CD4-positive, alpha-beta T cell treated with Interleukin-15 for 4 hours (primary cell): ENCODE measurements around the gene APRT.

Experiments
- DNase-seq: peaks from one replicate; pipeline ENCODE4 v3.0.0-alpha.2; 2020; ENCODE audit warnings: low spot score

The APRT gene

DNA sequence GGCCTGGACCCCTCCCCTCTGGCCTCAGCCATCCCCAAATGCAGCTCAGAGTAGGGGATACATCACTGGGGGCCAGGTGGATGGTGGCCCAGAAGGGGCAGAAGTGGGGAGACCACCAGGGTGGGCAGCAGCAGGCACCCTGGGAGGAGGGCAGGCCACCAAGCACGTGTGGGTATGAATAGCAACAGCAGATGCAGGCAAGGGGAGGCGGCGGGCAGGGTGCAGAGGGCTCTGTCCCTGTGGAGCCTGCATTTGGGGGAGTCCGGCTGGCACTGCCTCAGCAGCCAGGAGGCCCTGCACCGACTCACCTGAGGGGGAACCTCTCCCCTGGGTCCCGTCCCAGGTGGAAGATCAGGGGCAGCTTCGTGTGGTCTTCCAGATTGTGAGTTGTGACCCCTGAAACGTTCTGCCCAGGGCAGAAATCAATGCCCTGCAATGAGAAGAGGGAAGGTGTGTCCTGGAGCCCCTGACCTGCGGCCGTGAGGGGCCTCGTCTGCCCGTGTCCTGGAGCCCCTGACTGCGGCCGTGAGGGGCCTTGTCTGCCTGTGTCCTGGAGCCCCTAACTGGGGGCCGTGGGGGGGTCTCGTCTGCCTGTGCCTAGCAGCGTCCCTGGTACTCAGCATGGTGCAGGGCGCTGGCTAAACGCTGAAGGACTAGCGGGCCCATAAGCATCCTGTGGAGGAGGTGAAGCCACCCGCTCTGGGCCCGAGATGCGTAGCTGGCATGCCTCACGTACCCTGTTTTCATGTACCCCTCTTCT, 10.7 kb upstream of the APRT start:
- DNase-seq = no peak

DNA sequence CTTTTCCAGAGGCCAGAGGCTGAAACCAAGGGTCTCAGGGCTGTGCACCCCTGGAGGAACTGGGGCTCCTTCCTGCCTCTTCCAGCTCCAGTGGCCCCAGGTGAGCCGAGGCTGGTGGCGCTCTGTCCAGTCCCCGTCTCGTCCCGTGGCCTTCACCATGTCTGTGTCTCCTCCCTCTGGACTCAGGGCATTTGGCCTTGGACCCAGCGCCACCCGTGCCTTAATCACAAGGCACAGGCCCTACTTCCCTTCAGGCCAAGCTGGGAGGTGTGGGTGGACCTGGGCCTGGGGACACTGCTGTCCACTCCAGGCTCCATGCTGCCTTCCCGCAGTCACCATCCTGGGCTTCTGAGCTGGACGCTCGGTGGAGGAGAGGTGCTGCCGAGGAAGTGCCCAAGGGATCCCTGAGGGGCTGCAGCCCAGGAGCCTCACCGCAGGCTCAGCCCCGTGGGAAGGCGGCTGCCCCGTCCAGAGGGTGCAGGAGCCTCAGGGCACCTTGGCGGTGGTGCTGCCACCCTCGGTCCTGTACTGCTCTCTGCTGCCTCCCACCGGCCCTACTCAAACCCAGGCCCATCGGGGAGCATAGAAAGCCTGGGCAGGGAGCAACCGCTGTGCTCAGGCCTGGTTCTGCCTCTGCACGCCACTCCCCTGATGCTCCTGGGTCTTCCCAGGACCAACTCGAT, 9.6 kb upstream of the APRT start:
- DNase-seq = no peak

DNA sequence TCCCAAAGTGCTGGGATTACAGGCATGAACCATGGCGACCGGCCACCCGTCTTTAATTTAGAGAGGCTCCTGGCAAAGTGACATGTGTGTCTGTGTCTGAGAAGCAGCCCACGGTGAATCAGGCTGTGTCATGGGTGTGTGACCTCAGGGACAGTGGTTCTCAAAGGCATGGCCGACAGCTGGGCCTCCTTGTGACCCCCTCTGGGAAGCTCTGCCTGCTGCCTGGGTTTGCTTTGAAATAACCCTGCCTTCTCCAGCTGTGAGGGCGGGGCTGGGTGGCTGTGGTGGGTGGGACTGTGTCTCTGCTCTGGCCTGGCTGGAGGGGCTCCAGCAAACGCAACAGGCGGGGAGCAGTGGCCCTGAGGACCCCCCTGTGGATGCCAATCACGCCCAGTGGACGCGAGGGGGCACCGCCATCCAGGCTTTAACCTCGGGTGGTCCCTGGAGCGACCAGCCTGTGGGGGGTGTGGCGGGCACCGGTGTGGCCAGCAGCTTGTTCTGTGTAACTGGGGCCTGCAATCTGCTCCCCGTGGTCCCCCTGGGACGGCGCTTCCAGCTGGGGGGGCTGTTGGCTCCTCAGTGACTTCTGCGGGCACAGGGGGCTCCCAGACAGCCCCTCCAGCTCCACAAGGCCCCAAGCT, 8.8 kb upstream of the APRT start:
- DNase-seq = no peak

DNA sequence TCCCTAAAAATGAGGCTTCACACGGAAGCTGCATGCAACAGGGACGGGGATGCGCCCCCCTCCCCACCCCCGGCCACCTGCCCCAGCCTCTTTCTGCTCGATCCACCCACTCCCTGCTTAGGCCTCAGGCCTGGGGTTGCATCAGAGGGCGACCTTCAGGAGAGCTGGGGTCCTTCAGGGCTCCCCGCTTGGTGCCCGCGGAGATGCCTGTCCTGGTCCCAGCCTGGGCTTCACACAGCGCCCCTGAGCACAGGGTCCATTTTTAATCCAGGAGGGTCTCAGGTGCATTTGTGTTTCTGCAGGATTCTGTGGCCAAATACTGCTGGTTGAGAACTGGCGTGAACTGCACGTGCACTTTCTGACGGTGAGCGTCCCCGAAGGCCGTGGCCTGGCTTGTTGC, 7.4 kb upstream of the APRT start:
- DNase-seq = no peak

DNA sequence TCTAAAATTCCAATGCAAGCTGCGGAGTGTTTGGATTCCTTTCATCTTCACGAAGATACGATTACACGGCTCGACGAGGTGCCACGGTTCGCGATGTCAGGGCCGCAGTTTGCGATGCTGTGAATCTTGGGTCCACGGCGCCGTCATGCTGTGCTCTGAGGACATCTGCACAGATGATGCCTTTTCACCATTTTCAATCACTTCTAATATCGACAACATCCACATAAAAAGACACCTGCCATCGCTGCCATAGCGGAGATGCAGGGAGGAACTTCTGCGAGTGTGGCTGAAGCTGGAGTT, 6.8 kb upstream of the APRT start:
- no peak for DNase-seq

DNA sequence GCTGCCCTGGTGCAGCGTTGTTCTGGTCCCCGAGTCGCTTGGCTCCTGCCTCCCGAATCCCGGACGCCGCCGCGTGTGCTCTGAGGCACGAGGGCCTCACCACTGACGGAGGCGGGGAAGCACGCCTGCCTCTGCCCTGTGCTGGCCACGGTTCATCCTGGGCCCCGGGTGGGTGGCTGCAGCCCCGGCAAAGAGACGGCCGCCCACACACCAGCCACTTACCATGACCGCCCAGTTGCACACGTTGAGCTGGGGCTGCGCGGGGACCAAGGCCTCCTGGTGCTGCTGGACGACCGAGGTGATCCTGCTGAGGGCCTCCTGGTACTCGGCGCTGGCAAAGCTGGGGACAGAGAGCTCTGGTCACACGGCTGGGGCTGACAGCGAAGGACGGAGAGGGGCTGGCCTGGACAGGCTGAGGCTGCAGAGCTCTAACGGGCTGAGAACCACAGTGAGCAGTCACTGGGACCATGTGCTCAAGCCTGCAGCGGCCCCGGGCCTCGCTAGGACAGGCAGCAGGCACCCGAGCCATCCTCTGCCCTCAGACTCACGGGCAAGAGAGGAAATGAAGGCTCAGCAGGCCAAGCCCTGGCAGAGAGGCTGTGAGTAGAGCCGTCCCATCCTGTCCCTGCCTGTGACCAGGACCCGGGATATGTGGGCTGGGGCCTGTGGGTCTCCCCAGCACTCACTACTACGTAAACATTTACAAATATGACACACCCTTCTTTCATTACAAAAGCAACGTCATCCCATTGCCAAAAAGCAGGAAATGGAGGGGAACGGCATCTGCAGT, 6.3 kb upstream of the APRT start:
- DNase-seq = no peak

DNA sequence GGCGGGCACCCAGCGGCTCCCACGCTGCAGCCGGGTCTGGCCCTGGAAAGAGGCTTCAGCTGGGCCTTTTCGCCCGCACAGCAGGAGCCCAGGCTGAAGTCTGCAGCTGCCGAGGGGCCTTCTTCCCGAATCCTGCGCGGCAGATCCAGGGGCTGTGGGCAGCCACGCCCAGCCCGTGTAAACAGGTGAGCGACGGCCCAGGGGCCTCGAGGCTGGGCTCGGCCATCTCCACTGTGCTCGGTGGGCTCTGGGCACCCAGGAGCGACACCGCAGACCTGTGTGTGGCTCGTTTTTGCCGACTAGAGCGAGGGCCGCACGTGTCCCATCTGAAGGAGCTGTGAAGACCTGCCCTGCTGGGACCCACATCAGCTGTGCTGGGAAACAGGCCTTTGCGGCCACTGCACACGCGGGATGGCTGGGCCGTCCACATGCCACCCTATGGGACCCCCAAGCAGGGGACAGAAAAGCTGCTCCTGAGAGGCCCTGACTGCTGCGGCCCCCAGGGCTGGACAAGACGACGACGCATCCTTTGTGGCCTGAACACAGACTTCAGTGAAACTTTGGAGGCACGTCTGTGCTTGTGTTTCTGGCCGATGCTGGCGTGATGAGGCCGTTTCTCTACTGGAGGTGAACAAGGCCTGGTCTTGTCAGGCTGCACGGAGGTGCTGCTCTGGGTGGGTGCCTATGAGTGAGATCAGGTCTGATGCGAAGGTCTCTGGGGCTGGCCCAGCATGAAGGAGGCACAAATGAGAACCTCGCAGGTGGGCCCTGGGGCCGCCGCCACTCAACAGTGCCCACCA, 5.2 kb upstream of the APRT start:
- no peak for DNase-seq

DNA sequence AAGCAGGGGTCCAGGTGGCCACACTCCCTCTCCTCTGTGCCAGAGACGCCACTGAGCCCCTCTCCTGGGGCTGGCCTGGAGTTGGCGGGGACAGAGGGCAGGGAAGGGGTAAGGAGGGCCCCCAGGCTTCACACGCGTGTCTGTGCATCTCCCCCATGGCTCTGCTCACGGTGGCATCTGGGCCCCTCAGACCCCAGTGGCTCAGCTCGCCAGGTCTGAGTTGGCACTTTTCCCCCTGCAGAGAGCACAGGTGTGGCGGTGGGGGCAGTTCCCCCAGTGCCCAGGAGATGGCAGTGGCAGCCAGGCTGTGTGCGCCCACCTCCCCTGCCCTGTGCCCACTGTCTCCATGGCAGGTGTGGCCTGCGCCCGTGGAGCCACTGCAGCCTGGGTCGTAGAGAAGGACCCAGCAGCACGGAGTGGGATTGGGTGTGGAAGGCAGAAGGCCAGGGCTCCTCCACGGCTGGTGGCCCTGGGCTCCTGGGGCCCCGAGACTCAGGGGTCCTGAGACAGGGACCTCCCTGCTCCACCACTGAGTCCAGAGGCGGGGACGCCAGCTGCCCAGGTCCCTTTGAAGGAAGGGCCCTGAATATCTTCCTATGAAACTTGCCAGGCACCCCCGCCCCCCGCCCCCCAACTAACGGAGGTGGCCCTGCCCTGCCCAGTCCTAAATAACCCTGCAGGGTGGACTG, 4.3 kb upstream of the APRT start:
- peak; percentile 49 for DNase-seq

DNA sequence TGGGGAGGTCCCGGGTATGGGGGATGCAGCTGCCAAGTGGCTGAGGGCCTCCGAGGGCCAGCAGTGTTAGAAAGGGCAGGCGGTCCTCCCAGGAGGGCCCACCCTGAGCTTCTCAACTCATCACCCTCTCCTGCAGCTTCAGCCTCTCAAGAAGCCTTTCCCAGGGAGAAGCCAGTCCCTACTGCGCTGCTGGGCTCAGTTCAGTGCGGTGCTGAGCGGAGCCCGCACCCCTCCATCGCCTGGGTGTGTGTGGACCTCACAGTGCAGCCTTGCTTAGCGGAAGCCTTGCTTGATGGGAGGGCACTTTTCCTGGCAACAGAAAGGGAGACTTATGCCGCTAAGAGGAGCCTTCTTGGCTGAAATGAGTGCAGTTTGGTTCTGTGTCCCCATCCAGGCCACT, 3.5 kb upstream of the APRT start:
- DNase-seq = no peak

DNA sequence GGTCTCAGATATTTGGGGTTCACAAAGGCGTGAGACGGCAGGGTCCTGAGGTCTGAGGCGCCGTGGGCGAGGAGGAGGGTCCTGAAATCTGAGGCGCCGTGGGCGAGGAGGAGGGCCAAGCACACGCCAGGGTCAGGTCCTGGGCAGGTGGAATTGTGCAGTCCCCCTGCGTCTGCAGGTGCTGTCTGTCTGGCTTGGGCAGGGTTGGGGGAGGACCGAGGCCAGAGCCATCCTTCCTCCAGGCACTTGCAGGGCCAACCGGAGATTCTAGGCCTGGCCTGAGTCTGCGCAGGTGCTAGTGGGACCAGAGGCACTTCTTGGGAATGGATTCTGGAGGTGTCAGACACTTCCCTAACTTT, 2.4 kb upstream of the APRT start:
- no peak for DNase-seq

DNA sequence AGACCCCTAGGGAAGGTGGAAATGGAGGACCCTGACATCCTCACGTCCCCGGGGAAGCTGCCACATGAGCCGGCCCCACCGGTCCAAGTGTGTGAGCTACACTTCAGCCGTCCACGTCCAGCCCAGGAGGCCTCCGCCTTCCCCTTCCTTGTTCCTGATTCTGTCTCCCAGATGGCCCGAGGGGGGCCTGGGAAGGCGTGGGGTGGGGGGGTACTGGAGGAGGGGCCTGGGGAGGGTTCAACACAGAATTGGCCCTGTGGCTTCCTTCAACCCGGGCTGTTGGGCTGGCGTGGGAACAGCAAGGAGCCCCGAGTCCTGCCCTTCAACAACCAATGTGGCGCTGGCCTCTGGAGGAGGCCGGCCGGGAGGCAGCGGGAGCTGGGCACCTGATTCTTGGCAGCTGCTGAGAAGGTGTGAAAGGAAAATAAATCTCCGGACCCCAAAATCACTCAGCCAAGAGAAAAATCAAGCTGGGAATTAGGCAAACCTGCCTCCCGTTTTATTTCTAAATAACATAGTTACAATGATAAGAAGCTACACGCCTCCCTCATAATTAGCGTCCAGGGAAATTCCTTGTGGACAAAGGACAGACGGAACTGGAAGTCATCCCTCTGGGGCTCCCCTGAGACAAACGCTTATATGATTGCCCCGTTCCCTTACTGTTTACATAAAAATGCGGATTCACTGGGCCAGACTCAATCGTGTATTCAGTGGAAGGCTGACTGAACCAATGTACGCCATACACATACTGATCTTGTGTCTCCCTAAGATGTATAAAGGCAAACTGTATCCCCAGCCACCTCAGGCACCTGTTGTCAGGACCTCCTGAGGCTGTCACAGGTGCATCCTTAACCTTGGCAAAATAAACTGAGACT, 1.8 kb upstream of the APRT start:
- DNase-seq = no peak

DNA sequence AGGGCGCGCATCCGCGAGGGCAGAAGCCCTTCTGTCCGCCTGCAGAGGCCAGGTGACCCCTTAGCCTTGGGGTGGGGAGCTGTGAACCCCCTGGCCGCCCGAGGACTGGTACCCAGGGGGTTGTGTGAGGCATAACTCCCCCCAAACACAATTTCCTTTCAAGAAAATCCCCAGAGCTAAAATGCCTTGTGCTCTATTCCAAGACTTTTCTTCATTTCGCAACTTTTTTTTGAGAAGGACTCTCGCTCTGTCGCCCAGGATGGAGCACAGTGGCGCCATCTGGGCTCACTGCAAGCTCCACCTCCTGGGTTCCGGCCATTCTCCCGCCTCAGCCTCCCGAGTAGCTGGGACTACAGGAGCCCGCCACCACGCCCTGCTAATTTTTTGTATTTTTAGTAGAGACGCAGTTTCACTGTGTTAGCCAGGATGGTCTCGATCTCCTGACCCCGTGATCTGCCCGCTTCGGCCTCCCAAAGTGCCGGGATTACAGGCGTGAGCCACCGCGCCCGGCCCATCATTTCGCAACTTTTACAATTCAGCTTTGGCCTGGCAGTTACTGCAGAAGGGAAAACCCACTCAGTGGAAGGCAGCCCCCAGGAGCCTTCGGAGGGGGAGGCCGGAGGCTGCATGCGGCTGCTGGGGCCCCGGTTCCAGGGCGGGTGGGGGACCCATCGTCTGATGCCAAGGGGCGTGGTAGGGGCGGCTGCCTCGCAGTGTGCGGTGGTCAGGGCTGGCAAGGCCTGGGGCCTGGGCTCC, 963 bp upstream of the APRT start:
- DNase-seq = peak; percentile 17

DNA sequence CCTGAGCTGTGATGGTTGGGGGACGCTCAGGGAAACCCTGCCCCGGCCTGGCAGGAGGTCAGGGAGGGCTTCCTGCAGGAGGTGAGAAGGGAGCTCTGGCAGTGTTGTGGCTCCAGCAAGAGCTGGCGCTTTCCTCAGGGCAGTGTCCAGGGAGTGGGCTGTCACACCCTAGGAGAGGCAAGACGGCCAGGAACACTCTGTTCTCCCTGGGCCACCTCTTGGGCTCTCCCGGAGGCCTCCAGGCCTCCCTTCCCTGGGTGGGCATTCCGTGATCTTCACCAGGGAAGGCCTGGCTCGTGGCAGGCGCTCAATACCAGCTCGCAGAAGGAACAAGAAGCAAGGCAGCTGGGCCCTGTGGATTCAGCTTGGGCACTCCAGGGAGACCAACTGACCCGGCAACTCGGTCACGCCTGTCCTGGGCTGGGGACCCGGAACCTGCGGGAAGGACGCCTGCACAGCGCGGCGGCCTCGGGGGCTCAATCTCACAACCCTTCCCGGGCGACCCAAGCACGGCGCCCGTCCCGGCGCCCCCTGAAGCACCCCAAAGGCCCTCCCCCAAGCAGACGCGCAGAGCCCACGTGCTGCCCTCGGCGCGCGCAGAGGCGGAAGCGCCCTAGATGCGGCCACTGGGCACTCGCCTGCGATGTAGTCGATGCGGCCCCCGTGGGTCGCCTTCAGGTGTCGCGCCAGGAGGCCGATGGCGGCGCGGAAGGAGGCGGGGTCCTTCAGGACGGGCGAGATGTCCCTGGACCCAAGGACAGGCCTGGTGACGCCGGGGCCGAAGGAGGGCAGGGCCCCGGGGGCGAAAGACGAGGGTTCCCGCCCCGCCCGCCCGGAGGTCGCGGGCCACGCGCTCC, 588 bp downstream of the APRT start:
- DNase-seq = peak; percentile 62

DNA sequence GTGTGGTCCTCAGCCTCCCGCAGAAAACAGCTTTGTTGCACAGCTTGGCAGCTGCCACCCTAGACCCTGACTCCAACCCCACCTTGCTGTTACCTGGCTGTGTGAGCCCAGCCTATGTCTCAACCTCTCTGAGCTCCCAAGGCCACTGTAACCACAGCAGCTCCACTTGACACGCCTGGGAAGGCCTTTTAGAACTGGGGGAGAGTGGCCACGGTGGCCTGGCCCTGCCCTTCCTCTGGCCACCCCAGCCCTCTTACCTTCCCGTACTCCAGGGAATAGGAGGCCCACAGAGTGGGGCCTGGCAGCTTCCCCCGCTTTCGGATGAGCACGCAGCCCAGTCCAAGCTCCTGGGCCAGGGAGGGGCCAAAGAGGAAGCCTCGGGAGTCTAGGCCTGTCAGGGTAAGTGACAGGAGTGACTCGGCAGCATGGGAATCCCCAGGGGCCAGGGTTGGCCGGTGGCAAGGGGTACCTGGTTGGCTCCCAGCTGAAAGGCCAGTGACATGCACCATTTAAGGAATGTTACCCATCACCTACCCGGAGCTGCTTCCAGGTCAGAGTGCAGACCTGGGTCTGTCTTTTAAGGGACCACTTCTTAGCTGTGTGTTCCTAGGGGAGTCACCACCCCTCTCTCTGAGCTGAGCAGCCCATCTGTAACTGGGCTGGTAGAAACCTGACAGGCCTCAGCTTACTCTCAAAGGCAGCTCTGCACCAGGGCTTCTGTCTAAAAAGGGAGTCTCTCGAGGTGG, 1.4 kb downstream of the APRT start:
- no peak for DNase-seq

DNA sequence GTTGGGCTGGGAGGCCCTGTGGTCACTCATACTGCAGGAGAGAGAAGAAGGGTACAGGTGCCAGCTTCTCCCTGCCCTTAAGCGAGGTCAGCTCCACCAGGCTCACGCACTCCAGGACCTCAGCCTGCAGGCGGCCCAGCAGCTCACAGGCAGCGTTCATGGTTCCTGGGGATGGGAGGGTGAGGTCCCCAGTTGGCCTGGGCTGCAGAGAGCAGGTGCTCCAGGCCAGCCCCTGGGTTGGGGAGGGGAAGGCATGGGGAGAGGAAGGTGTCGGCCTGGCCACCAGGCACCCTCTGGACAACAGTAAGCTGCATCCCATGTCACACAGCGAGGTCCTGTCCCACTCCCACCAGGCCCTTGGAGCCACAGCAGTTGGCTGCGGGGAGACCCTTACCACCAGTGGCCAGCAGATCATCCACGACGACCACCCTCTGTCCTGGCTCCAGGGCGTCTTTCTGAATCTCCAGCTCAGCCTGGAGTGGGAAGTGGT, 2.0 kb downstream of the APRT start:
- DNase-seq = no peak

DNA sequence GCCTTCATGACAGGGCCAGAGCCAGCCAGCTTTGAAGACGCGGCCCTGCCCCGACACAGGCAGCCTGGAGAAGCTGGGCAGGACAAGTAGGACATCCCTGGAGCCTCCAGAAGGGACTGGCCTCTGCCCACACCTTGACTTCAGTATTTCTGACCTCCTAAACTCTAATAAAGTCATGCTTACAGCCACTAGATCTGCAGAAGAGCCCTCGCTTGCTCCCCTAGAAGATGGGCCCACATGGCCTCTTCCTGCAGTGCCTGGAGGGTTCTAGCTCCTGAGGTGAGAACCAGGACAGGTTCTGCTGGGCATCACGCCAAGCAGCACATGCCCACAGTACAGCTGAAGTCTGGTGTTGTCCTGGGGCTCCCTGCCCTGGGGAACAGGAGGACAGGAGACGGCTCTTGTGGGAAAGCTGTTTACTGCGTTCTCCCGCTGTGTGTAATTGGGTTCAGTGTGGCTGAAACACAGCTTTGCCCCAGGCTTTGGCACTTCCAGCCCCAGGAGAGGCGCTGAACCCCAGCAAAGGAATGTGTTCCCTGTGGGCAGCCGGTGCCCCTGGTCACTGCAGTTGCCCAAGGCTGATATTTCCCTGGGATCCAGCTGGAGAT, 2.6 kb downstream of the APRT start:
- no peak for DNase-seq
